GM20000 (cell line): ENCODE results near the gene UNC5C.

Experiments
- DNase-seq: peaks from one replicate; pipeline ENCODE4 v3.0.0; 2012; ENCODE audit warnings: low spot score
- CTCF ChIP-seq: IDR thresholded peaks from 2 replicates; pipeline ENCODE4 v1.5.1; 2012; ENCODE audit warnings: mild to moderate bottlenecking, control low read depth; ENCODE audit errors: extremely low read depth, missing control alignments

Gene UNC5C

GRCh38 chr4:95318483-95318882 is 230.3 kb downstream of the UNC5C start:
- DNase-seq, result no peak
- TF ChIP-seq CTCF, result no peak

- TF ChIP-seq CTCF, result no peak
- DNase-seq, result no peak
These were observed 230.7 kb downstream of the UNC5C start for GRCh38 chr4:95318044-95318443.

DNA sequence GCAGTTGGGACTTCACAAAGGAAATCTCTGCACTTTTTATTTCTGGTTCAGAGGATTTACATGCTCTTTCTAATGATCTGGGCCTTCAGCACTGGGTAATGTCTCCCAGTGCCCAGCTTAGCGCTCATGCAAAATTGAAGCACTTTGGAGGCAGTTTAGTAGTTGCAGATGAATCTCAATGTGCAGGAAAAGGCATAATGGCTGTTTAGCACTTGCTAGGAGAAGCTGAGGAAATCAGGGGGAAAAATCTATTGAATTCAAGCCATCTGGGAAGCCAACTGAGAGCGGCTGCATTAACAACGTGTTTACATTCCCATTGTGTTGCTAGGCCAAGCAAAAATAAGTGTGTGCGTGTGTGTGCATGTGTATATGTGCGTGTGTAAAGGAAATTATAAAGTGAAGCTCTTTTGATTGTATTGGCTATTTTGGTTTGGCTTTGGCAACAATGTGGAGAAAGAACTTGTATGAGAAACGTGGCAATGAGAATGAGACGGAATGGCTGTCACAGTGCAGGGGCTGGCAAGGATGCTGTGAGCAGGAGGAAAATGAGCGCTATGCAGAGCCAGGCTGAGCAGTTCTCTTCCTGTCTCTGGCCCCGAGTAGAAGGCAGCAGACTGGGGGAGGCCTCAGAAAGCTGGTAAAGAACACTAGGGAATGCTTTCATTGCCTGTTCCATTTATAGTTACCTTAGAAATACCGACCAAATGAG is 231.5 kb downstream of the UNC5C start:
- no peak for DNase-seq

DNA sequence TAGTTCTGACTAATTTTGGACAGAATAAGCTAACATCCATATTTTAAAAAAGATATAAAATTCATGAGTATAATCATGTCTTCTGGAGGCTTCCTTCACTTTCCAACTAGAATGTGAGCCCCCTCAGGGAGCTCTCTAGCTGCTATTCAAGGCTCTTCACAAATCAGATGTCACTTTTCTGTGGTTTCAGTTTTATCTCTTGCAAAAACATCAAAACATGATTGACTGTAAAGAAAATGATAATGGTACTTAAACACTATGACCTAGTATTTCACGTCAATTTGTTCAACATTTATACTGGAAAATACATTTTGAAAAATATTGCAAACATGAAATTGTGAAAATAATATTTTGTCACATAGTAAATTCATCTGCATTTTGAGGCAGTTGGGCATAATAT is 234.2 kb downstream of the UNC5C start:
- DNase-seq, result no peak
- no peak for TF ChIP-seq CTCF

More for the DNA sequence above, 231.5 kb downstream of the UNC5C start:
- TF ChIP-seq CTCF, result no peak

DNA sequence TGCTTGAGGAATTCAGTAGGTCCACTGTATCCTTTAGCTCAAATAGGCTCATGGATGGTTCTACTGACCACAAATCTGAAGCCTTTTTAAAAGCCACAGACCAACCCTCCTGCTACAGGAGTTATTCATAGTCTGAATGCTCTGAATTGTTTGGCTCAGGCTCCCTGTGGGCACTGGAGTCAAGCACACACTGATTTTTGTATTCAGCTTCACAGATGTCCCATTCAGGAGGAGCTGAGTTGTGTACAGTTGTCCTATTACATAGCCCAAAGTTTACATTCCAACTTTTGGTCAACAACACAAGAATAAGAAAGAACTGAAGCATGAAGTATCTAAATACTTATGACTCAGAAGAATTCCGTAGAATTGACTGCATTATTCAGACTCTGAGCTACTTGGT is 243.9 kb downstream of the UNC5C start:
- TF ChIP-seq CTCF, result no peak
- no peak for DNase-seq

DNA sequence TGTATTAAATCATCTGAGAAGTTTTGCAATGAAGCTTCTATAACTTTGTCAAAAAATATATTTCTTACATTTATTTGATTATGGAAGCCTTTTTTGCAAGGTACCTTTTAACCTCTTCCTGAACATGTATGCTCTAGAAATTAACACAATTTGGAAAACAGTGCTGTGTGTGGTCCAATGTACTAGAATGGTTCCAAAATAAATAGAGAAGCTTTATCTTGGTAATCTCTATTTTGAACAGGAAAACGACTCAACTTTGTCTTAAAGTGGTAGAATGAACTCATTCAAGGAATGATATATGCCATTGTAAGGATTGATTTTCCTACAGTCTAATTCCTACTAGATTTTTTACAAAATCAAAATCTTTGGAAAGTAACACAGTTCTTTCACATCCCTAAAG is 248.5 kb downstream of the UNC5C start:
- TF ChIP-seq CTCF, result no peak
- no peak for DNase-seq

DNA sequence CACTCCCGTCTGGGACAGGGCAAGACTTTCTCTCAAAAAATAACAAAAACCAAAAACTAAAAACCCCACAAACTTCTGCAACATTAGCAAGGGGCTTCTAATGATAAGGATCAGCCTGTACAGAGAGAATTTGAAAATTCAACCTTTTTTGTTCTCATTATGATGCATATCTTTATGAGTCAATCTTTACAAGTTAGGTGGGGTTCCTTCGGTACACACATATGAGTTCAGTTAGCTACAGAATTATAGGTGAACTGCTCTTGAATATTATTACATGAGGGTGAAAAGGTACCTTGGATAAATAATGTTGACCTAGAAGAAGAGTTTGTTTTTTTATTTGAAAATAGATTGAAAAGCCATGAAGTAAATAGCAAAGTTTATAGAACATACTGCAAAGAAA is 252.7 kb downstream of the UNC5C start:
- DNase-seq, result no peak
- no peak for TF ChIP-seq CTCF
